Superior temporal gyrus (tissue), 1 donor: ENCODE measurements around the gene PLEKHG3.
A peak's percentile ranks its signal among the peaks of the same experiment; 100 is the strongest.

ENCODE experiments used
- DNase-seq: peaks from one replicate; pipeline ENCODE4 v3.0.0-alpha.2; 2016; ENCODE audit errors: extremely low spot score

PLEKHG3 gene

GRCh38 chr14:64706593-64707193 is 2.5 kb downstream of the PLEKHG3 start:
- DNase-seq = peak; percentile 87

DNA sequence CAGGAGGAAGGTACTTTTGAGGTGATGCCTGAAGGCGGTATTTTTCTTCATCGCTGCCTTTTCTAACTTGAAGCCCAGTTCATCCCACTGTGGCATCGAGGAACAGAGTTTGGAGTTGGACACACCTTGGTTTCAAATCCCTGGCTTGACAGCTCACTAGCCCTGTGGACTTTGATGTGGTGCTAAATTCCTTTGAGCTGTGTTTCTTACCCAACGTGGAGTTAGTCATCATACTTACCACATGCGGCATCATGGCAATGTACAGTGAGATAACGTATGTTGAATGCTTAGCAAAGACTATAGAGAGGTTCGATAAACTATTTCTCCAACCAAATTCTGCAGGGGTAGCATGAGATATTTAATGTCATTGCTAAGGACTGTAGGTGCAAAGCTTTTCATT is 3.4 kb downstream of the PLEKHG3 start:
- DNase-seq = peak; percentile 42

DNA sequence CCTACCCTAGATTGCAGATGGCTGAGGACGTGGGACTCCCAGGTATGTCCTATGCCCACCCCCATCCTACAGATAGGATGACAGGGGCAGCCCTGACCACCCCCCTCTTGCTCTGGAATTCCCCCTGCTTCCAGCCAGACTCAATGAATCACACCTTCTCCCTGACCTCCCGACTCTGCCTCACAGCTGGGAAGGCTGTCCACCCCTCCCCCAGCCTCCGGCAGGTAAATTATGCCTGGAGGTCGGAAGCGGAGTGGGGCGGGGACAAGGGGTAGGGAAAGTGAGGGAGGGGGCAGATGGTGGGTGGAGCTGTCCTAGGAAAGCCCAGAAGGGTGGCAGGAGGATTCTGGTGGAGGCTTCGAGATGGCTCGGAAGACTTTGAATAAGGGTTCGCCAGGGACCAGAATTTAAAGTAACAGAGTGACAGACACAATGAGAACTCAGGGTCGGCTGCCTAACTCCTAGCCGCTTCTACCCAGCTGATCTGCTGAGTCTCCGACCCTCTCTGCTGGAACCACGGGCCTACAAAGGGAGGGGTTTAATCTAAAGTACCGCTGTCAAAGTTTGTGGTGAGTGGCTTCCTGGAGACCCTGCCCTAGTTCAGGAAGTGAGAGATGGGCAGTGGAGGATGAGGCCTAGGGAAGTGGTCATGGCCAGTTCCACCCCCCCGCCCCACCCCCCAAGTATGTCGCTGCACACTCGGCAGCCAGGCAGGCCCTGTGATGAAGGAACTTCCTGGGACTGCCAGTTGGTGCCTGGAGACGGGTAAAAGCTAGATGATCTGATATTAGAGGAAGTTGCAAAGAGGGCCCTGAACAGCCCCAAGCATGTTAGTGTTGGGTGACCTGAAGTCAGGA is 4.2 kb downstream of the PLEKHG3 start:
- DNase-seq = no peak

- DNase-seq = peak; percentile 25
Observed at GRCh38 chr14:64709126-64709525, 4.9 kb downstream of the PLEKHG3 start.

DNA sequence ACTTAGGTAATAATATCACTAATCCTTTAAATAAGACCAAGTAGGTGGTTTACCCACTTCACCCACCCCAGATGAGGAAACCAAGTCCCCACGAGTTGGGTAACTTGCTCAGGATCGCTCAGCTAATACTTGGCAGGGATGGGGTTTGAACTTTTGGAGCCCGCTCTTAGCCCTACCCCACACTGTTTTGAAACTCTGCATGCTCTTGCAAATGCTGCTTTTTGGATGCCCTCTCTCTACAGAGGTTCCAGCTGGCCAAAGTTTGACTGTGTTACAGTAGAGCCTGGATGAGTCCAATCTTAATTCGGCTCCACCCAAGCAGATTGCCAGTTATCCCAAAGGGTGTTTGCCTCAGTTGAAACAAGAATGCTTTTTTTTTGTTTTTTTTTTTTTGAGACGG is 6.8 kb downstream of the PLEKHG3 start:
- no peak for DNase-seq

- DNase-seq = no peak
Observed at GRCh38 chr14:64713677-64714076, 9.5 kb downstream of the PLEKHG3 start.

DNA sequence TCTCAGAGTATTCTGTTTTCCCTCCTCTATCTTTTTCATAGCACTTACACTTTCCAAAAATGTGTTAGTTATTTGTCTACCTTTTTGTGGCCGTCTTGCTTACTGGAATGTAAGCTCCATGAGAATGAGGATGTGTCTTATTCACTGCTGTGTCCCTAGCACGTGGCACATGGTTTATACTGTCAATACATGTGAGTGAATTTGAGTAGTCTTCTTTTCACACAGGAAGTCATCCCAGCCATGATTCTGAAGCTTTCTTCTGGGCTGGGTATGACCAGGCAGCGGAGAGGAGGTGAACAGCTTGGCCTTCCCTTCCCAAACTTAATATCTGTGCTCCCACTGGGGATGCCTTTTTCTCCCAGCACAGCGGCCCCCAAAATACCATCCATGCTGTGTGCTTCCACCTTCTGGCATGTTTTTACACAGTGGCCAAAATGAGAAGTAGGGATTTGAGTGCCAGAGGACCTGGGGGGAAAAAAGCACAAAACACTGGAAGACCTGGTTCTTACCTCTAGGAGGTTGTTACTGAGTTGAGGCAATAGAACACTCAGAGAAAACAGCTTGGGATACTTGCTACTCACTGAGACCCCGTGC is 10.3 kb downstream of the PLEKHG3 start:
- no peak for DNase-seq

DNA sequence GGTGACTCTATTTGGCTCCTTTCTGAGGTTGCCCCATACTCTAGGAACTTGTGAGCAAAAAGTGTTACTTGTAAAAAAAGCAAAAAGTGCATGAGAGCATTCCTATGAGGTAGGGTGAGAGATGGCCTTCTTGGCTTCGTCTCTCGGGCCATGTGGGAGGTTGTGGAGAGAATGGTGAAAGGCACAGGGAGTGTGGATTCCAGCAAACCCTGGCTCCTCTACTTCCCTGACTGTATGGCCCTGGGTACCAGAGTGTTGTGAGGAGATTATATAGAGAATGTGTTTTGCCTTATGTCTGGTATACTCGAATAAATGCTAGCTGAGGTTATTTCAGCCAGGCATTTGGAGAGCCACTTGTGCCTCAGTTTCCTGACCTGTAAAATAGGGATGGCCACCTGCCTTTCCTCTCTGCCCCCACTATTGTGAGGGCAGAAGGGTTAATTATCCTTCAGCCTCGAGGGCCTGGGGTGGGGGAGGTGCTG is 11.0 kb downstream of the PLEKHG3 start:
- DNase-seq = no peak

DNA sequence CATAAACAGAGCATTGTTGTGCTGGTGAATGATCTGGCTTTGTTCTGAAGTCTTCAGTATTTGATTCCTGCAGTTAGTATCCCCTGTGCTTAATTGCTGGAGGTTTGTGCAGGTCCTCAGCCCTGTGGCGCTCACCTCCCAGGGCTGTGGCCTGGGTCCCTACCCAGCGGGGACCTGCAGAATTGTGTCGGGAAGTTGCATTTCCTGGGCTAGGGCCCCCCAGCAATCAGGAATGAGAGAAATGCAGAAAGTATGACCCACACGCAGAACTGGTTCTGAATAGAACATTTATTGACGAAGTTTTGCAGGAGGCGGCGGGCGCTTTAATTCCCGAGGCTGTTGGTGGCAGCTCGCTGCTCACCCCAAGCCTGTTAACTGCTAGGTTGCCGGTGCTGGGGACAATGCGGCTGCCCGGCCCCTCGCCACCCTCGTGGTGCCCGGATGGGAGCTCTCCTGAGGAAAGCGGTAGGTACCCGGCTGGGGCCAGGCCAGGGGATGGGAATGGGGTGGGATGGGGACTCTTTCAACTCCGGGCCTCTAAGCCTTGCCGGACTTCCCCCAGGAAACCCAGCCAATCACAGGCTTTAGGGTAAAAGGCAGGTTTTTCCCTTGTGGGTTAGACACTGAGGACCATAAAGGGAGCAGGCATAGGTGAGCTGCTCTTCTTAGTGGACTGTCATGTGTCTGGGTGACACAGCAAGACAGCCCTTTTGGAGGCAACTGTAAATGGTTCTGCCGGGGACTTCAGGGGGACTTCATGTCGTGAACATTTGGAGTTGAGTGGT is 11.6 kb downstream of the PLEKHG3 start:
- peak; percentile 76 for DNase-seq

DNA sequence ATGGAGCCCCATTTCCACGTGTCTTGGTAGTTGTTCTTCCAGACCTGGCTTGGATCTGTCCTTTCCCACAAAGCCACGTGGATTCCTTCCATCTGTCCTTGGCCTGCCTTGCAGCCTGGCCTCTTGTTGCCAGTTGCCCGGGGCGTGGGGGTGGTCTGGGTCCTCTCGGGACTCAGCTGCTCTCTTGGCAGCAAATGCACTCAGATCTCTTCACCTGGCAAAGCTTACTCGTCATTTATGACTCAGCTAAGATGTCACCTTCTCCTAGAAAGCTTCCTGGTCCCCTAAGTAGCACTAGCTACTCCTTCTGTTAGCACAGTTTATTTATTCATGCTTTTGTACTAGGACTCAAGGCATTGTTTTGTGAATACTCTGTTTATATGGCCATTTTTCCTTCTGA is 13.6 kb downstream of the PLEKHG3 start:
- DNase-seq = no peak

GRCh38 chr14:64718762-64719161 is 14.5 kb downstream of the PLEKHG3 start:
- DNase-seq = no peak

GRCh38 chr14:64719601-64720000 is 15.4 kb downstream of the PLEKHG3 start:
- DNase-seq = no peak

DNA sequence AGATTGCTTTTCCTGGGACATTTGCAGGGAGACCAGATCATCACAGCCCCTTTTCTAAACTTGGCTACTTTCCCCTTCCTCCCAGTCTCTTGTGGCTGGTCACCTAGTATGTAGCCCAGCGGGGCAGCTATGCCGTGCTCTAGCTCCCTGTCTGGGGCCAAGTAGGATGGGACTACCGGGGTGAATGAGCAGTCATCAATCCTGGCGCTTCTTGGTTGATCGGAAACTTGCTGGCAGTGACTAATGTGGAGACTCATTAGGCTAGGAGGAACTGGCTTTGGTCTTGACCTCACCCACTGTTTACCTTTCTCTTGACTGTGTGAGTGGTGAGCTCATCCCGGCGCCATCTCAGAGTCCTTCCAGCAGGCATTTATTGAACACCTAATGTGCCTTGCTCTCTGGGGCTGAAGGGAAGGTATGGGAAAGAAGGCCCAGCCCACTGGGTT is 15.9 kb downstream of the PLEKHG3 start:
- DNase-seq = no peak

DNA sequence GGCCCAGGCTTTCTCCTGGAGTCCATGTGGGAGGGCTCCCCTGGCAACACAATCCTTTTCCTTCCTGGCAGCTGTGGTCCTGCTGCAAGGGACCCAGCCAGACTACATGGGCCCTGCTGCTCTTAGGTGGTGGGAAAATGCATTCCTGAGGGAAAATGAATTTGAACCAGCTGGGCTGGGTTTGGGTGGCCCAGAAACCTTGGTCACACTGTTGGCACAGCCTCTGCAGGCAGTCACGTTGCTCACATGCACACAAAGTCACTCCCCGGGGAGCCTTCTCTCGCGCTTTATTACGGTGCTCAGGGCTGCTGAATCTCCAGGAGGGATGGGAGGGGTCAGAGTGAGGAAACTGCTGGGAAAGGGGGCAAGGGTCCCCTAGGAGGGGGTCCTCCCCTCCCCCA is 17.2 kb downstream of the PLEKHG3 start:
- DNase-seq = no peak

DNA sequence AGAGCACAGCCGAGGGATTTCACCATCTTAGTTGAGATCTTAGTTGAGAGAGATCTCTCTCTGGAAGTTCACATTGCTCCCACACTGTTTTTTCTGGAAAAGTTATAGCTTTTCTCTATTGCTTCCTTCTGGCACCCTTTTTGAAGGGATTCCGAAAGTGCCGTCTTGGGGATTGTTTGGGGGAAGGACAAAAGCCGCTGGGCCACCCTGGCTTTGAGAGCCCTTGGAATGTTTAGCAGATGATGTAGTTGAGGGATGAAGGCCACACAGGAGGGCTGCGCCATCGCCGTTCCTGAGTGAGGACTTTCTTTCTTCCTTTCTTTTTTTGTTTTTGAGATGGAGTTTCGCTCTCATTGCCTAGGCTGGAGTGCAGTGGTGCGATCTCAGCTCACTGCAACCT is 17.7 kb downstream of the PLEKHG3 start:
- DNase-seq = no peak

DNA sequence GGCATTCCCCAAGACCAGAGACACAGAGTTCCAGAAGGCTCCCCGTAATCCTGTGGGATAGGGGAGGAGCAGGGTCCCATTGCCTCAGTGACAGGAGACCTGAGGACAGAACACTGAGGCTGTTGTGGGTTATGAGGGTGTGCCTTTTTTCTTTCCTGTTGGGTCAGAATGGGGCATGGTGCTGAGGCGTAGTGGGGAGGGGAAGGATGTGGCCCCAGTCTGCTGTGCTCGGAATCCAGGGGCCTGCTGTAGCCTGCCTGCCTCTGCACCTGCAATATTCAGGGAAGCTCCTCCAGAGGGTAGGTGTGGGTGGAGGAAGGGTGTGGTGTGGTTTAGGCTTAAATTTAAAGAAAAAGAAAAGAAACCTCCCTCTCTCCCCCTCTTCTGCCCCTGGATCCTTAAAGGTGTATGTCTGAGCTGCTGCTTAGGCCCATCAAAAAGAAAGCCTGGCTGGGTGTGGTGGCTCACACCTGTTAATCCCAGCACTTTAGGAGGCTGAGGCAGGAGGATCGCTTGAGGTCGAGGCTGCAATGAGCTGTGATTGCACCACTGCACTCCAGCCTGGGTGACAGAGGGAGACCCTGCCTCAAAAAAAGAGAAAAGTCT is 18.7 kb downstream of the PLEKHG3 start:
- DNase-seq = no peak

DNA sequence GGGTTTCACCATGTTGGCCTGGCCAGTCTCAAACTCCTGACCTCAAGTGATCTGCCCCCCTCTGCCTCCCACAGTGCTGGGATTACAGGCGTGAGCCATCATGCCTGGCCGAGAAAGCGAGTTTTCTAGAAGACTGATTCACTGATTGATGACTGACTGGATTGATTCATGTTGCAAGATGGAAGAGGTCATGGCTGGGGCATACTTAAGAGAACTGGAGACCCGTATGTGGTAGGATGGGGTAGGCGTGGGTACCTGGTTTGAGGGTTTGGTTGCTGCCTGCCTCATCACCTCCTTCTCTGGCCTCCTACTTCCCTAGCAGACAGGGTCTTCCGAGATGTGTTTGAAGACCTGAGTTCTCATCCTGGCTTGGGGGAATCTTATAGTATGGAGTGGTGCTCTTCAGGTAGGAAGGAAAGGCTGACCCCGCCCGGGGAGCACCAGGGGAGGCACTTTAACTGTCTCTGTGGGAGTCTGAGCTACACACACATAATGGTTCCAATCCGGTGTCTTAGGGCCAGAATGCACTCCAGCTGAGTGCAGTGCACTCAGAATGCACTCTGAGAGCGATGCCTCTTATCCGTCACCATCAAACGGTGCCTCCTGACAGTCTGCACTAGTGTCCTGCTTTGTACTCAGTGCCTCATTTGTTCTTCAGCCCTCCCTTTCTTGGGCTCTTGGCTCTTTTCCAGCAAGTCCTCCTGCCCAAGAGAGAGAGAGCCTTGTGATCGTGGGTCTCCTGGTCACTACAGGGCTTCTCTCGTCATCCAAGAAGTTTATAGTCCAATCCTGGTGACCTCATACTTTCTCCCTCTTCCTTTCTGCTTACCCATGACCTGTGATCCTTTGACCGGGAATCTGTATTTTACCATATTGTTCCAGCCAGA is 19.7 kb downstream of the PLEKHG3 start:
- peak; percentile 67 for DNase-seq

DNA sequence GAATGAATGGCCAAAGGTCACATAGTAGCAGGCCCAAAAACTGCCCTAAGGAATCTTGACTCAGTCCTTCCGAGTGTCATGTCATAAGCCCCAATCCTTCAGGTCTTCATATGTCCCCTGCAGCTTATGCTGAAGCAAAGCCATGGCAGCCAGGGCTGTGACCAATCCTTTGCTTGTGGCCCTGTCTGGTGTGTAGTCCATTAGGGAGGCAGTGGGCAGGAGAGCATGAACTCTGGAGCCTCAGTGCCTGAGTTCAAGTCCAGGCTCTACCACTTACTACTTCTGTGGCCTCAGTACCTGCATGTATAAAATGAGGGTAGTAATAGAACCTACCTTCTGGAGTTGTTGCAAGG is 20.3 kb downstream of the PLEKHG3 start:
- no peak for DNase-seq

GRCh38 chr14:64725261-64725815 is 21.1 kb downstream of the PLEKHG3 start:
- DNase-seq = no peak

DNA sequence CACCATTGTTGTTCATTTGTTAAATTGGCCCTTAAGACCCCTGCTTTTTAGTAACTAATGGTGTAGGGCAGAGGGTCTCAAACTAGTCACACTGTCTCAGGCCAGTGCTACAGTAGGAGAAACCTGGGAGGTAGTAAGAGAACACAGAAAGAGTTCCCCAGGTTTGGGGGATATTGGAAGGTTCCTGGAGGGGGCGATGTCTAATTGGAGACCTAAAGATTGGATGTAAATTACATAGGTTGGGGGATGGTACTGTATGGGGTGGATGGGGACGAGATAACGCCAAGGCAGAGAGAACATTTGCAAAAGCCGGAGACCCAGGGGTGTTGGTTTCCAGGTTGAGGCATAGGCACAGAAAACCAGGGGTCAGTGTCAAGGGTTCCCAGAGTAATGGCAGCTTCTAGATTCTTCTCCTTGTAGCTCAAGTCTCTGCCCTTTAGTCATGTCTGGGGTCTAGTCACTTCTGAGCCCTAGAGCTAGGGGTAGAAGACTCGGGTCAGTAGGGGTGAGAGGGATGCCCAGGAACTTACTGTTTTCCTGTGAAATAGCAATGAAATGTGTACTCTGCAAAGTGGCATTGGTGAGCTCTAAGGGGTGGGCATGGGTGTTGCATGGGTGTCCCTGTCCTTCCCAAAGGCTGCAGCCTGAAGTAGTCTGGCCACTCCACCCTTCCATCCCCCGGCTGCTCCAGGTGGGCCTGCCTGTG is 21.8 kb downstream of the PLEKHG3 start:
- no peak for DNase-seq
